GM06990 (cell line): ENCODE results near the gene ADAMTS16.

ENCODE experiments used
- DNase-seq: peaks from one replicate; pipeline ENCODE4 v3.0.0-alpha.2; 2011; ENCODE audit not compliant: insufficient read length; ENCODE audit errors: extremely low read depth
- H3K27me3 ChIP-seq: replicated peaks from 2 replicates; pipeline ENCODE4 v1.6.0; 2011; ENCODE audit warnings: low read length; ENCODE audit not compliant: control insufficient read depth, insufficient read depth
- H3K36me3 ChIP-seq: 2 replicates; pipeline ENCODE4 v1.5.1; 2011; ENCODE audit warnings: low read length; ENCODE audit not compliant: control insufficient read depth, insufficient read depth
- H3K4me3 ChIP-seq: replicated peaks from 2 replicates; pipeline ENCODE4 v1.5.1; 2011; ENCODE audit warnings: low read depth, mild to moderate bottlenecking, control low read depth, low read length
- TF ChIP-seq, protein P1 (sequence below): IDR thresholded peaks from 2 replicates; pipeline ENCODE4 v1.5.1; 2011; ENCODE audit warnings: low read length, control low read depth, mild to moderate bottlenecking, inconsistent platforms; ENCODE audit not compliant: insufficient read depth, poor library complexity, severe bottlenecking

ADAMTS16 gene

DNA sequence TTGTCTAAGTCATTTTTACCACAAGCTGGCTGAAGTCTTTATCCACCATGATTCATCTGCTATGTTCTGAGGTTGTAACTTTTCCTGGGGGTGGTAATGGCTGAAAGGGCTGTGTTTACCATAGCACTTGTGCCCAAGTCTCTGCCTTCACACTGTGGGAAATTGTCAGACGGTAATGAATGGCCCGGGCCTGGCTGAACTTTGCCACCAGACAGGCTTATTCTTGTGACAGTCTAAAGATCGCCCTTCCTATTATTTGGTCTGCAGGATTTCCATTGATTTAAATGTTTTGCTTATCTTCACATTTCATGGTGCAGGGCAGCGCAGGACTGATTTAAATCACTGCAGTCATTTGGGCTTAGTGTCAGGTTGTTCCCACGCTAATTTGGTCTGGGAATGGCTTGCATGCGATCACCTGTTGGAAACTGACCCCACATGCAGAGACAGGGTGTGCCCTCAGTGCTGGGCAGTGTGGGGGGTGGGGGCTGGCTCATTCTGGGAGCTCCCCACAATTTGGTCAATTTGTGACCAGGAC, 173.0 kb downstream of the ADAMTS16 start:
- Histone ChIP-seq H3K4me3 (no peak overlapping the region), H3K36me3 (no peaks in the 10 kb centered on the region), H3K27me3 (no peaks in the 10 kb centered on the region)
- TF ChIP-seq, protein P1, sequence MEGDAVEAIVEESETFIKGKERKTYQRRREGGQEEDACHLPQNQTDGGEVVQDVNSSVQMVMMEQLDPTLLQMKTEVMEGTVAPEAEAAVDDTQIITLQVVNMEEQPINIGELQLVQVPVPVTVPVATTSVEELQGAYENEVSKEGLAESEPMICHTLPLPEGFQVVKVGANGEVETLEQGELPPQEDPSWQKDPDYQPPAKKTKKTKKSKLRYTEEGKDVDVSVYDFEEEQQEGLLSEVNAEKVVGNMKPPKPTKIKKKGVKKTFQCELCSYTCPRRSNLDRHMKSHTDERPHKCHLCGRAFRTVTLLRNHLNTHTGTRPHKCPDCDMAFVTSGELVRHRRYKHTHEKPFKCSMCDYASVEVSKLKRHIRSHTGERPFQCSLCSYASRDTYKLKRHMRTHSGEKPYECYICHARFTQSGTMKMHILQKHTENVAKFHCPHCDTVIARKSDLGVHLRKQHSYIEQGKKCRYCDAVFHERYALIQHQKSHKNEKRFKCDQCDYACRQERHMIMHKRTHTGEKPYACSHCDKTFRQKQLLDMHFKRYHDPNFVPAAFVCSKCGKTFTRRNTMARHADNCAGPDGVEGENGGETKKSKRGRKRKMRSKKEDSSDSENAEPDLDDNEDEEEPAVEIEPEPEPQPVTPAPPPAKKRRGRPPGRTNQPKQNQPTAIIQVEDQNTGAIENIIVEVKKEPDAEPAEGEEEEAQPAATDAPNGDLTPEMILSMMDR: no peak
- no peak for DNase-seq

- TF ChIP-seq, protein P1: no peak
- no peak overlapping the region for H3K4me3 ChIP-seq
- no peak for DNase-seq
These were observed 174.0 kb downstream of the ADAMTS16 start for GRCh38 chr5:5314166-5314565.

DNA sequence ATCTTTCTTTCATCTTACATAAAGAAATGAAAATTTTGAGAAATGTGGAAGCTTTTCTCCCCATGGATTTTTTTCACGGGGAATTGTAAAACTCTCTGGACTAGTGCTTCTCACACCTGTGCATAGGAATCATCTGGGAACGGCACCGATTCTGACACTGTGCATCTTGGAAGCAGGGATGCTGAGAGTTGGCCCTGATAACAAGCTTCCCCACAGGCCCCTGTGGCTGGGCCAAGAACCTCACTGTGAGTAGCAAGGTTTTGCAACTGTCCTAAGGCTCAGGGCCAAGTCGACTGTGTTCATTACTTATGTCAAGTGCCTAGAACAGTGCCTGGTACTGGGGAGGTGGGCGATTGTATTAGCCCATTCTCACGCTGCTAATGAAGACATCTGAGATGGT, 174.5 kb downstream of the ADAMTS16 start:
- no peaks in the 10 kb centered on the region for H3K36me3 ChIP-seq
- TF ChIP-seq, protein P1: no peak
- no peak for DNase-seq
- H3K4me3 ChIP-seq: no peak overlapping the region
- no peaks in the 10 kb centered on the region for H3K27me3 ChIP-seq

More at GRCh38 chr5:5314166-5314565, 174.0 kb downstream of the ADAMTS16 start:
- H3K36me3 ChIP-seq: no peaks in the 10 kb centered on the region
- no peaks in the 10 kb centered on the region for H3K27me3 ChIP-seq

DNA sequence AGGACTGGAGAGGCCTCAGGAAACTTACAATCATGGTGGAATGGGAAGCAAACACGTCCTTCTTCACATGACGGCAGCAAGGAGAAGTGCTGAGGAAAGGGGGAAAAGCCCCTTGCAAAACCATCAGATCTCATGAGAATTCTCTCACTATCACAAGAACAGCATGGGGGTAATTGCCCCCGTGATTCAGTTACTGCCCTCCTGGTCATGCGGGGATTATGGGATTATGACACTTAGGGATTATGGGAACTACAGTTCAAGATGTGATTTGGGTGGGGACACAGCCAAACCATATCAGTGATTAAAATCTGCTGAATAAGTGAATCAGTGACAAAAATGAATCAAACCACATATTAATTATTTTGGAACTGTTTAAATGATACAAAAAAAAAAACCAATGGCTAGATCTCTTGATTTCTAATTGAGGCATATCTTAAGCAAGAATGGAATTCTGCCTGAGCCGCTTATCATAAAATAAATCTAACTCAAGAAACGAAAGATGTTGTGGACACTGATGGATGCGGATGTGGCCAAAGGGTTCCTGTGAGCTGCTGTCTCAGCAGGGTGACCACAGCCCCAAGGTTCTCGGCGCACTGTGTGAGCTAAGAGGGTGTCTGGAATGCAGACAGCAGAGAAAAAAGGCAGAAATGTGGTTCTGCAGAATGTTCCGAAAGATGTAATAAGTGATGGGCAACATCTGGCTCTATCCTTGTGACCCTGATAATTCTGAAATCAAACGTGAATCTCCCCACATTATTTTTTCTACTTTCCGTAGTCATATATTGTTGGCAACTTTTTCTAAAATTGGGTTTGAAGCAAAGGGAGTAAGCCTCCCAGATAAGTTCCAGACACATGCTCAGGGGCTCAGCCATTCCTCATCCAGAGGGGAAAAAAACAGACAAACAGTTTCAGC, 175.2 kb downstream of the ADAMTS16 start:
- TF ChIP-seq, protein P1: no peak
- Histone ChIP-seq H3K36me3 (no peaks in the 10 kb centered on the region), H3K4me3 (no peak overlapping the region), H3K27me3 (no peaks in the 10 kb centered on the region)
- no peak for DNase-seq

GRCh38 chr5:5316334-5316733, 176.2 kb downstream of the ADAMTS16 start:
- no peak overlapping the region for H3K4me3 ChIP-seq
- no peaks in the 10 kb centered on the region for H3K27me3 ChIP-seq
- no peak for DNase-seq
- TF ChIP-seq, protein P1: no peak
- no peaks in the 10 kb centered on the region for H3K36me3 ChIP-seq
